NCI-H187 (cell line): ENCODE data around the gene SZT2.
A peak's percentile ranks its signal among the peaks of the same experiment; 100 is the strongest.

Experiments used
- DNase-seq, 2 experiments: peaks; one replicate each; lab custom pipeline; 2025; lab: John Stamatoyannopoulos, UW

The SZT2 gene

GRCh38 chr1:43423672-43424550, 34.2 kb downstream of the SZT2 start:
- no peak for DNase-seq

DNA sequence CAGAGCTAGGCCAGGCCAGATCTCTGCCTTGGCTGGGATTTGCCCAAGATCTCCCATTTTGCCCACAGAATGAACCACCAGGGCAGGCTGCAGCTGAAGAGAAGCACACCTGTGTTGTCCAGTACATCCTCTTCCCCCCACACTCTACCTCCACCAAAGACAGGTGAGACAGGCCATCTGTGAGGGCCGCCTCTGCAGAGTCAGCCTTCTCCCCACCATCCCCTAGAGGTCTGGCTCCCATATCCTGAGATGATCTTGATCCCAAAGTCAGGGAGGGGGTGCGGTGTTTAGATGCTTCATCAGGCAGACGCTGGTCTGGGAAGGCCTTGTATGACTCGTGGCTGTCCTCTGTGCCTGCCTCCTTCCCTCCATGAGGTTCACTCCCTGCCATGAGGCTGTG, 35.3 kb downstream of the SZT2 start:
- no peak for DNase-seq

GRCh38 chr1:43426221-43426620, 36.5 kb downstream of the SZT2 start:
- no peak for DNase-seq

DNA sequence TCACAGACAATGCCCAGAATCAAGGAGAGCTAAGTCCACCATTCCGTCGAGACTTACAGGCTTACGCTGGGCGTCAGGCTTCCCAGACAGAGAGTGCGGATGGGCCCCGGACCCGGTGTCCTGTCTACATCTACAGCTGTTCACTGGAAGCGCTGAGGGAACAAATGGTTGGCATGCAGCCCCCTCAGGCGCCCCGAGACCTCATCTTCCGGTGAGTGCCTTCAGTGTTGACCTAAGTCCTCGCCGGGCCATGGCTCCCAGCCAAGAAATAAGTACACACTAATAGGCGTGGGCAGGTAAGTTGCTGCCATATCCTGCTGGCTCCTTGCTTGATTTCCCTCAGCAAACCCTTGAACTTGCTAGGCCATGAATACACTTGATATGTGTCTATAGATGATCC, 37.8 kb downstream of the SZT2 start:
- no peak for DNase-seq

DNA sequence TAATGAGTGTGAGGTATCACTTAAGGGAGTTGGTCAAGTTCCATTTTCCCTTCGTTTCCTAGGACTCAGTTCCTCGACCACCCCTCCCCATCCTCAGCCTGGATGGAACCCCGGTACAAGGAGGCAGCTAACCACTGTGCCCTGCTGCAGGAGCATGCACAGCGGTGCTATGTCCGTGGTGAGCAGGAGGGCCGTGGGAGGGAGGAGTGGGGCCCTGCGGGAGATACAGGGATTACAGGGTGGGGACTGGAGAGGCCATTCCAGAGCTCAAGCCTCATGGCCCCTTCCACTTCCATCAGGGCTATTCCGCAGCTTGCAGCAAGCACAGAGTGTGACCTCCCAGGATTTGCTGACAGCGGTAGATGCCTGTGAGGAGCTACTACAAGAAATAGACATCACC, 38.2 kb downstream of the SZT2 start:
- DNase-seq, result no peak

DNA sequence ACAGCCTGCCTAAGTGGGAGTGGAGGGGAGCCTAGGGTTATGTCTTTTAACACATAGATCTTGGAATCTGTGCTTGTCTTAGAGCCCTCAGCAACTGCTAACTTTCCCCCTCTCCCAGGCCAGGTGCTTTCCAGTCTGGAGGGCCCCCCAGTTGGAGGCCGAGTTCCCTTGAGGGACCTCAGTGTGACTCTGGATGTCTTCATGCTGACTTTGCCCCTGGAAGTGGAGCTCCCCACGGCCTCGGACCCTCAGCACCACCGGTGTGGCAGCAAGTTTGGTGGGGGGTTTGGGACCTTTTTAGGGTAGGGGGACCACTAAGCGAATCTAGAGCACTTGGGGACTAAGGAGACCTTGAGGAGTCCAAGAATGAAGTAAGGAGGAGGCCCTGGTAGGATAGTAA, 41.1 kb downstream of the SZT2 start:
- no peak for DNase-seq

- no peak for DNase-seq
These were observed 42.0 kb downstream of the SZT2 start for GRCh38 chr1:43431676-43432075.

DNA sequence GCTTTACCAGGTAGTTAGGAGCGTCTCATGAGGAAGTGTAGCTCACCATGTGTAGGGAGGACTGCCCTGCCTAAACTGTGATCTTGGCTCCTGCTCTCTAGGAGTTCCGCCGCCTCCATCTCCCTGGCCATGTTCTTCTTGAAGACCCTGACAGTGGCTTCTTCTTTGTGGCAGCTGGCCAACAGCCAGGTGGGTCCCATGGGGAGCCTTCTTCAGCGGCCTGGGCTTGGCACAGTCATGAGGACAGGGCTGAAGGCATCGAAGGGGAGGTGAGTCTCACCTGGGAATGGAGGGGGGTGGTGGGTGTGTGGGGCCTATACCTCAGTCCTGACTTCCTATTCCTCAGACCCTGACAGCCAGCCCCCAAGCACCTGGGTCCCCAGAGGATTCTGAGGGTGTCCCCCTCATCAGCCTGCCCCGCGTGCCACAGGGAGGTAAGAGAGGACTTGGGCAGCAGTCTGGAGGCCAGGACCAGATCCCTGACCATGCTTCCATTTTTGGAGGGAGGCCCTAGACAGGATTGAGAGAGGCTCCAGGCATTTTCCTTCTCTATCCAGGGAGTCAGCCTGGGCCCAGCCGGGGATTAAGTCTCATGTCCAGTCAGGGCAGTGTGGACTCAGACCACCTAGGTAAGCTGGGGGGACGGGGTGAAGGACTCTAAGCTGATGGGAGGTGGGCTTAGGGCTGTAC, 42.6 kb downstream of the SZT2 start:
- no peak for DNase-seq

GRCh38 chr1:43432907-43433306, 43.2 kb downstream of the SZT2 start:
- no peak for DNase-seq

DNA sequence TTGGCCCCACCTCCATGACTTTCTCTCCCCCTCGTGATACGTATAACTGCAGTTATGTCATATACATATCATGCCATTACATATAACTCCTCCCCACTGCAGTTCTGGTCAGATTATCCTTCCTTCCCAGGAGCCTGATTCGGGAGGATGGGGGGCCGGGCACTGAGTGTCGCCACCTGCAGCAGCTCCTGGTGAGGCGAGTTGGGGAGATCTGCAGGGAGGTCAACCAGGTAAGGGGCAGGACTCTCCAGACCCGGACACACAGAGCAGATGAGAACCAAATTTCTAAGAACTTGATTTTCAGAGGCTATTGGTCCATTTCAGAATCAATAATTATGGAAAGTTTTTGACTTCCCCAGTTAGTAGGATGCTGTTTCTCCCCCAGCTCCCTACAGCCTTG, 44.6 kb downstream of the SZT2 start:
- DNase-seq, result no peak

DNA sequence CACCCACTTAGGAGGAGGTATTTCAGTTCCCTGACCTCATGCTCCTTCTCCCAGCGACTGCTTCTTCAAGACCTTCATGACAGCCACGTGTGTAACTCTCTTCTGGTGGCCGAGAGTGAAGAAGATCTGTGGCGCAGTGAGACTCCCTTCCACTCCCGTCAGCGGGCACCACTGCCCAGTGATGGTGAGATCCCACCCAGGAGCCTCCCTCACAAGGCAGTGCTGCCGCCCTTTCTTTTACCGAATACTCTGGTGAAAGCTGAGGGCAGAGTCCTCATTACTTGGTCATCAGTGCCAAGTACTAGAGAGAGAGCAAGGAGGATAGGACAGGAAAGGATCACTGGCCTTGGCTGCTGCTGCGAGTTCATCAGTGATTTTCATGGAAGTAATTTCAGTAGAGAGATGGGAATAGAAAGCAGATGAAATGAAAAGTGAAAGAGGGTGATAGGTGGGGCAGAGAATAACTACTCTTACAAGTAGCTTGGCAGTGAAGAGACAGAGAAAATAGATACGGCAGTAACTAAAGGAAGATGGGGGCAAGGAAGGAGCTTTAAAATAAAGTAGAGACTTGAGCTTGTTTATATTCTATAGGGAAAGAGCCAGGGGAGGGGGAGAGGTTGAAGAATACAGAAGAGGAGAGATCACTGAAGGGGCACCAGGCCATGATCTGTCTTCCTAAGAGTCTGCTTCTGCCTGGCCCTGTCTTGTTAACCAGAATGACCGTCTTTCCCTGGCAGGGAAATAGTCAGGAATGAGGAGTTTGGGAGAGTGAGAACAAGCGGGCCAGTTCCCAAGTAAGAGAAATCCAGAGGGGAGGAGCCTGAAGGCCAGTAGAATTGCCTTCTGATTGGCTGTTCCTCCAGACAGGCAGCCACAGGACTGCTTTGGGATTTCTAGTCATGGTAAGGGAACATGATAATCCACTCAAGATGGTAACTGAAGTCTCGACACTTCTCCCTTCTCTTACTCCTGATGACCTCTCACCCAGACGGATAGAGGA, 45.7 kb downstream of the SZT2 start:
- DNase-seq, result no peak

DNA sequence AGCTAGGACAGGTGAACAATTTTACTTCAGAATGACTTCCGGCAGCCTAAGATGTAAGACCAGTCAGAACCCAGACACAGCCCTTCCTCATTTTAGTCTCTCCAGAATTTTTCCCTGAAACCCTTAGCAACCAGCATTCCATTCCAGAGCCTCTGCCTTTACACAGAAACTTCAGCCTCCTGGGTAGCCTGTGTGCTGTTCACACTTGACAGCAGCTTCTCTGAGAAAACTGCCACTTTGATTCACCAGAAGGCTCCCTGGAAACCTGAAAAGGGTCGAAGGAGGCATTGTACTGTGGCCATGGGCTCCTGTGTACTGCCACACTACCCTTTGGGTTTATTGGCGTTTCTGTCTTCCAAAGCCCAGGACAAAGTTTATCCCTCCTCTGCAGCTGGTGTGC, 46.7 kb downstream of the SZT2 start:
- DNase-seq, result no peak

GRCh38 chr1:43437031-43437973, 47.6 kb downstream of the SZT2 start:
- DNase-seq, result no peak

DNA sequence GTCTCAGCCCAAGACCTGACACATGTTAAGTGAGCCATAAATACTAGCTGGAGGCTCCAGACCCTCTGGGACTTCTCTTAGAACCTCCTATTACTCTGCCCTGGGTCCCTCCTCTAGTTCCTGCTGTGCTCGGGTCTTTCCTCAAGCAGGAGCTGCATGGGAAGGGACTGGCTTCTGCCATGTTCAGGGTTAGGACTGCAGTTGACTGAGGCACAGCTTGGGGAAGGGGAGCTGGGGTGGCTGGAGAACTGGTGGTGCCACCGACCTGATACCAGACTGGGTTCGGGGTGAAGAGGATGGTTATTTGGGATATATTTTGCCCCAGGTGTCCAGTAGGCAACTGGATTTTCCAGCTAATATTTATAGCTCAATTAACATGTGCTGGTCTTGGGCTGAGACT, 48.3 kb downstream of the SZT2 start:
- no peak for DNase-seq

GRCh38 chr1:43438576-43438952, 48.9 kb downstream of the SZT2 start:
- no peak for DNase-seq

DNA sequence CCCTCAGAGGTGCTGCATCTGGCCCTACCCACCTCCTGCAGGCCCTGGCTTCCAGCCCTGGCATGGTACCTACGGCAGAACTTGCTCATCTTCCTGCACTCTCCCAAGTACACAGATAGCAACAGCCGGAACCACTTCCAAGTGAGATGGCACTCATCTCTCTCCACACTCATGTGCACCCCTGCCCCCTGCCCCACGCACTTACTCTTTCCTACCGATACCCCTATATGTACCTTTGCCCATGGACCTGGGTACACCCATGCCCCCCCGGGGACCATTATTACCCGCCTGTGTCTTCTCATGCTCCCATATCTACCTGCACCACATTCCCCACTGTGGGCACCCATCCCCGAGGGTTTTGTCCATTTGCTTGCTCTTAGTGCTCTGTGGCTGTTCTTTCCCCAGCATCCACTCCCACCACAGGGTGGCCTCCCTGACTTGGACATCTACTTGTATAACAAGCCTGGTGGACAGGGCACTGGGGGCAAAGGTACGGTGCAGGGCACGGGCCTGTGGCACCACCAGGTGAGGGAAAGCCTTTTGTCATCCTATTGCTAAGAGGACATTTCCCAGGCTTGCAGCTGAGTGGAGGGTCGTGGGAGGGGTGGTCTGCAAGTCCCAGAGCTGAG, 49.4 kb downstream of the SZT2 start:
- DNase-seq, result no peak

DNA sequence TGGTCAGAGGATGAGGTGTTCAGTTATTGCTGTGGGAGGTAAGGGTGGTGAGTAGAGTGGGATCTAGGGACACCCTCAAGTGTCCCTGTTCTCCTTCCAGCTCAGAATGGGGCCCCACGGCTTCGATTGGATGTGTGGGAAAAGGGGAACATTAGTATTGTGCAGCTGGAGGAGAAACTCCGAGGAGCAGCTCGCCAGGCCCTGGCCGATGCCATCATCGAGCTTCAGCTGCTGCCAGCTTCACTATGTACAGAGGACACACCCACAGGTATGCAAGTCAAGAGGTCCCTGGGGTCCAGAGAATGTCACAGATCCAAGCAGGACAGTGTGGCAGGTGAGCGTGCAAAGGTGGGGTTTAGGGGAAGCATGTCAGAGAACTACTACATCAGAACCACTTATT, 50.1 kb downstream of the SZT2 start:
- DNase-seq, result no peak

- DNase-seq, result peak; percentile 69 to 73
These were observed 50.7 kb downstream of the SZT2 start for GRCh38 chr1:43440358-43440757.

- DNase-seq, result no peak
These were observed 51.6 kb downstream of the SZT2 start for GRCh38 chr1:43441166-43441893.
